Stimulated activated CD8-positive, alpha-beta memory T cell treated with anti-CD3 and anti-CD28 coated beads, Interleukin-12 subunit alpha, Interleukin-12 subunit beta, amount 100 ng/mL, for 1 hour (primary cell): Measurements from ENCODE around the gene ZNF627.
"Not testable (repeated sequence)": the region's sequence is repeated elsewhere in the genome, so short reads cannot be mapped to it uniquely, and the experiment has no call there.

Experiments used
- DNase-seq: peaks from one replicate; pipeline ENCODE4 v3.0.0-alpha.2; 2020; ENCODE audit warnings: low read depth

ZNF627 gene

GRCh38 chr19:11574689-11575088, 22.6 kb upstream of the ZNF627 start:
- no peak for DNase-seq

- no peak for DNase-seq
Measured at GRCh38 chr19:11576227-11576626, 21.1 kb upstream of the ZNF627 start.

- no peak for DNase-seq
Measured at GRCh38 chr19:11577451-11578257, 19.6 kb upstream of the ZNF627 start, which contains the start of gene ACP5. TSS of gene ACP5 (minus strand) at chr19:11577645. CDS start at chr19:11577317, 328 bp downstream.

GRCh38 chr19:11578258-11579142, 18.8 kb upstream of the ZNF627 start:
- peak; percentile 15 for DNase-seq

- DNase-seq: no peak
Measured at GRCh38 chr19:11580116-11580515, 17.2 kb upstream of the ZNF627 start.

GRCh38 chr19:11581740-11582139, 15.5 kb upstream of the ZNF627 start:
- no peak for DNase-seq

GRCh38 chr19:11586331-11586730, 11.0 kb upstream of the ZNF627 start:
- no peak for DNase-seq

- peak; percentile 62 for DNase-seq
Measured at GRCh38 chr19:11587302-11587974, 9.8 kb upstream of the ZNF627 start.

- no peak for DNase-seq
Measured at GRCh38 chr19:11587975-11588631, 9.2 kb upstream of the ZNF627 start.

- DNase-seq: no peak
Measured at GRCh38 chr19:11594084-11594483, 3.2 kb upstream of the ZNF627 start.

- DNase-seq: no peak
Measured at GRCh38 chr19:11596156-11596555, 1.1 kb upstream of the ZNF627 start.

- DNase-seq: no peak
Measured at GRCh38 chr19:11598103-11598483, 810 bp downstream of the ZNF627 start.

GRCh38 chr19:11598746-11599145, 1.5 kb downstream of the ZNF627 start:
- DNase-seq: no peak

GRCh38 chr19:11599704-11600103, 2.4 kb downstream of the ZNF627 start:
- DNase-seq: not testable (repeated sequence)

- DNase-seq: no peak
Measured at GRCh38 chr19:11606484-11606883, 9.2 kb downstream of the ZNF627 start.

GRCh38 chr19:11611730-11612129, 14.4 kb downstream of the ZNF627 start:
- DNase-seq: no peak

- DNase-seq: no peak
Measured at GRCh38 chr19:11612816-11613511, 15.7 kb downstream of the ZNF627 start.

- DNase-seq: no peak
Measured at GRCh38 chr19:11617180-11618062, 20.1 kb downstream of the ZNF627 start.

GRCh38 chr19:11620553-11620952, 23.3 kb downstream of the ZNF627 start:
- no peak for DNase-seq

GRCh38 chr19:11622401-11622800, 25.1 kb downstream of the ZNF627 start:
- not testable (repeated sequence) for DNase-seq
